ENCODE results near the gene OR7G1. TPM values are rescaled to one million over a fixed set of nuclear protein-coding genes. Genes with fewer than 3 reads are reported as not detected.

OR7G1 gene
- total RNA-seq, 1 experiment from 2014 or later = not detected

GRCh38 chr19:9156304-9156703 lies 40.7 kb upstream of the OR7G1 start:
- no TSS peak for BruUV-seq (replicated peaks)
- CTCF ChIA-PET = no interaction called here
- peaks cover 16% of the 10 kb centered on the region; the same call in 1 of the 2 replicates for H3F3A ChIP-seq (ENCODE audit: insufficient read depth, low read depth)
- H3K9me2 ChIP-seq (ENCODE audit: insufficient read depth) = no peaks in the 10 kb centered on the region
- no peak overlapping the region for H3K4me3 ChIP-seq
- peaks cover 97% of the 10 kb centered on the region for H3K36me3 ChIP-seq (ENCODE audit: low read depth)
- no peak for DNase-seq
- peaks cover 80% of the 10 kb centered on the region for H3K9me3 ChIP-seq (ENCODE audit: insufficient read depth, low read depth)
- H3K27ac ChIP-seq = no peak overlapping the region
- H3K4me1 ChIP-seq (replicated peaks; ENCODE audit: insufficient read depth) = no peaks in the 10 kb centered on the region
- peaks cover 49% of the 10 kb centered on the region for H3K79me2 ChIP-seq (ENCODE audit: low read depth)
- intact Hi-C loops (cut with micrococcal nuclease; ENCODE audit: unreplicated experiment) = no loop called here
- H4K20me1 ChIP-seq (ENCODE audit: insufficient read depth) = no peaks in the 10 kb centered on the region; the same call in 1 of the 2 replicates
- H3K27me3 ChIP-seq (ENCODE audit: insufficient read depth, low read depth) = no peaks in the 10 kb centered on the region
- no peak overlapping the region for H2AFZ ChIP-seq
- no peak for TF ChIP-seq EZH2 (IDR thresholded peaks at IDR 0.05; ENCODE audit: low read depth)
- TF ChIP-seq, protein P1, sequence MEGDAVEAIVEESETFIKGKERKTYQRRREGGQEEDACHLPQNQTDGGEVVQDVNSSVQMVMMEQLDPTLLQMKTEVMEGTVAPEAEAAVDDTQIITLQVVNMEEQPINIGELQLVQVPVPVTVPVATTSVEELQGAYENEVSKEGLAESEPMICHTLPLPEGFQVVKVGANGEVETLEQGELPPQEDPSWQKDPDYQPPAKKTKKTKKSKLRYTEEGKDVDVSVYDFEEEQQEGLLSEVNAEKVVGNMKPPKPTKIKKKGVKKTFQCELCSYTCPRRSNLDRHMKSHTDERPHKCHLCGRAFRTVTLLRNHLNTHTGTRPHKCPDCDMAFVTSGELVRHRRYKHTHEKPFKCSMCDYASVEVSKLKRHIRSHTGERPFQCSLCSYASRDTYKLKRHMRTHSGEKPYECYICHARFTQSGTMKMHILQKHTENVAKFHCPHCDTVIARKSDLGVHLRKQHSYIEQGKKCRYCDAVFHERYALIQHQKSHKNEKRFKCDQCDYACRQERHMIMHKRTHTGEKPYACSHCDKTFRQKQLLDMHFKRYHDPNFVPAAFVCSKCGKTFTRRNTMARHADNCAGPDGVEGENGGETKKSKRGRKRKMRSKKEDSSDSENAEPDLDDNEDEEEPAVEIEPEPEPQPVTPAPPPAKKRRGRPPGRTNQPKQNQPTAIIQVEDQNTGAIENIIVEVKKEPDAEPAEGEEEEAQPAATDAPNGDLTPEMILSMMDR (conservative IDR thresholded peaks at IDR 0.05) = no peak
- no peak overlapping the region for H3K4me2 ChIP-seq
- POLR2A ChIA-PET (ENCODE audit: unreplicated experiment) = no interaction called here

GRCh38 chr19:9155591-9155990 lies 40.0 kb upstream of the OR7G1 start:
- CTCF ChIA-PET = no interaction called here
- Histone ChIP-seq H3F3A (ENCODE audit: insufficient read depth, low read depth) (peaks cover 9% of the 10 kb centered on the region; the same call in 1 of the 2 replicates), H3K79me2 (ENCODE audit: low read depth) (peaks cover 56% of the 10 kb centered on the region), H3K4me2 (no peak overlapping the region), H3K36me3 (ENCODE audit: low read depth) (peaks cover 96% of the 10 kb centered on the region), H3K27me3 (ENCODE audit: insufficient read depth, low read depth) (no peaks in the 10 kb centered on the region), H3K9me3 (ENCODE audit: insufficient read depth, low read depth) (peaks cover 80% of the 10 kb centered on the region), H2AFZ (no peak overlapping the region), H3K27ac (no peak overlapping the region), H4K20me1 (ENCODE audit: insufficient read depth) (peaks cover 2% of the 10 kb centered on the region), H3K4me1 (replicated peaks; ENCODE audit: insufficient read depth) (no peaks in the 10 kb centered on the region), H3K9me2 (ENCODE audit: insufficient read depth) (no peaks in the 10 kb centered on the region), H3K4me3 (no peak overlapping the region)
- no peak for TF ChIP-seq EZH2 (IDR thresholded peaks at IDR 0.05; ENCODE audit: low read depth)
- TF ChIP-seq, protein P1 (conservative IDR thresholded peaks at IDR 0.05) = no peak
- no peak for DNase-seq
- intact Hi-C loops (cut with micrococcal nuclease; ENCODE audit: unreplicated experiment) = no loop called here
- POLR2A ChIA-PET (ENCODE audit: unreplicated experiment) = no interaction called here
- no TSS peak for BruUV-seq (replicated peaks)

GRCh38 chr19:9151367-9151766 lies 35.8 kb upstream of the OR7G1 start:
- Histone ChIP-seq H4K20me1 (ENCODE audit: insufficient read depth) (peaks cover 2% of the 10 kb centered on the region), H3K9me3 (ENCODE audit: insufficient read depth, low read depth) (peaks cover 68% of the 10 kb centered on the region), H3K4me3 (no peak overlapping the region), H3K27ac (no peak overlapping the region), H3K9me2 (ENCODE audit: insufficient read depth) (no peaks in the 10 kb centered on the region), H3K4me2 (no peak overlapping the region), H3F3A (ENCODE audit: insufficient read depth, low read depth) (no peaks in the 10 kb centered on the region), H3K4me1 (replicated peaks; ENCODE audit: insufficient read depth) (no peaks in the 10 kb centered on the region; the same call in none of the 2 replicates), H3K79me2 (ENCODE audit: low read depth) (peaks cover 99% of the 10 kb centered on the region), H2AFZ (no peak overlapping the region), H3K36me3 (ENCODE audit: low read depth) (peaks cover 94% of the 10 kb centered on the region), H3K27me3 (ENCODE audit: insufficient read depth, low read depth) (no peaks in the 10 kb centered on the region)
- TF ChIP-seq EZH2 (IDR thresholded peaks at IDR 0.05; ENCODE audit: low read depth) = no peak
- TF ChIP-seq, protein P1 (conservative IDR thresholded peaks at IDR 0.05) = no peak
- ChIA-PET CTCF (no interaction called here), POLR2A (ENCODE audit: unreplicated experiment) (no interaction called here)
- no peak for DNase-seq
- BruUV-seq (replicated peaks) = no TSS peak
- intact Hi-C loops (cut with micrococcal nuclease; ENCODE audit: unreplicated experiment) = no loop called here
